ENCODE measurements around the gene LZTS2.

Gene LZTS2

GRCh38 chr10:101014966-101015581, 15.5 kb downstream of the LZTS2 start:
- peak; percentile 49 to 66 for DNase-seq

- DNase-seq, result no peak
These were observed 16.0 kb downstream of the LZTS2 start for GRCh38 chr10:101015582-101015973.

- no peak for DNase-seq
These were observed 17.2 kb downstream of the LZTS2 start for GRCh38 chr10:101016814-101017213.

DNA sequence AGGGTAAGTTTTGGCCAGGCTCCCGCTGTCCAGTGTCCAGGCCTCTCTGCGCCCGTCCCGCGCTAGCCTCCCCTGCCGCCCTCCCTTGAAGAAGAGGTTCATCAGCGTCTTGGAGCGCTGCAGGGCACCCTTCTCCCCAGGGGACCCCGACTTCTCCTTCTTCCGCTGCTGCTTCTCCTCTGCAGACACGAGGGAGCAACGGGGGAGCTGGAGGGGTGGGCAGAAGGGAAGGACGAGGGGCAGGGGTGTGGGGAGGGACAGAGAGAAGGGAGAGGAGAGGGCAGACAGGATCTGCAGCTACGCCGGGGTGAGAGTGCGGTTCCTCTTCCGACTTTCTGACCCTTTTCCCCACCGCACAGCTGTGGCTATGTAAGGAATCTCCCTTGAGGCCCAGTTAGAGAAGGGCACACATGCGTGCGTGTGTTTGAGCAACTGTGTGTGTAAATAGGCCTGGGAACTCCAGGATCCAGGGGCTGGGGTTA, 18.6 kb downstream of the LZTS2 start:
- no peak for DNase-seq

DNA sequence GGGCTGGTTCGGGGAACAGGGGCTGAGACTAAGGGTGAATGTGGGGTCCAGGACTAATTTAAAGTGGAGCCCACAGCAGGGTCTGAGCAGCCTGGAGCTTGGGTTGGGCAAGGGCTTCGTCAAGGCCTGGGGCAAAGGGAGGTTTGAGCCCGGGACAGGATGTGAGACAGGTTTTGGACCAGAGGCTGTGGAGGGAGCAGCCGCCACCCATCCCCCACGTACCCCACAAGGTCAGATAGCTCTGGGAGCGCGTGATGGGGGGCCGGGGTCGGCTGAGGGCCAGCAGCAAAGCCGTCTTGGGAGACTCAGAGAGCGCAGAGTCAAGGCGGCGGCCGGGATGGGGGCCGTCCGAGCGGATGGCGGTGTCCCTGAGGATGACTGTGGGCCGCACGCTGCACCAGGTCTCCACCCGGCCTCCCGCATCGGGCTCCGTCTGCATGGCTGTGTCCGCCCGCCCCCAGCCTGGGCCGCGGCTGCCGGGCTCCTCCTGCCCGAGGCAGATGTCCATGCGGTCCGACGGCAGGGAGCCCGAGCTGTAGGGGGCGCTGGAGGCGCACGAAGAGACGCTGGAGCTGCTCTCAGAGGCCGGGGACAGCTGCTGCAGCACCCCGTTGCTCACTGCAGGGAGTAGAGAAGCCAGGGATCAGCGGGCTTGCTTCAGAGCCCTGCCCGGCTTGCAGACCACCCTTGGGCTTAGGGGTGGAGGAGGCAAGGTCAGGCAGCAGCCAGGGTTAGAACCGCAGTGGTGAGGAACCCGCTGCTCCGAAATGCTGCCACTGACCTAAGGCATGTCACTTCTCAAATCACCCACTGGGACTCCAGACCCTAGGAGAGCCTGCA, 19.2 kb downstream of the LZTS2 start:
- DNase-seq, result peak; percentile 81 to 87

DNA sequence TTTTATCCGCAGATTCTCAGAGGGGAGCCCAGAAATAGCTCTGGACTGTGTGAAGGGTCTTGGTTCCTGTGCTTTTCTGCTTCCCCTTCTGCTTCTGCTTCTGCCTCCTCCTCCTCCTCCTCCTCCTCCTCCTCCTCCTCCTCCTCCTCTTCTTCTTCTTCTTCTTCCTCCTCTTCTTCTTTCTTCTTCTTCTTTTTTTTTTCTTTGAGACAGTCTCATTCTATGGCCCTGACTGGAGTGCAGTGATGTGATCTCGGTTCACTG, 19.8 kb downstream of the LZTS2 start:
- DNase-seq, result no peak

DNA sequence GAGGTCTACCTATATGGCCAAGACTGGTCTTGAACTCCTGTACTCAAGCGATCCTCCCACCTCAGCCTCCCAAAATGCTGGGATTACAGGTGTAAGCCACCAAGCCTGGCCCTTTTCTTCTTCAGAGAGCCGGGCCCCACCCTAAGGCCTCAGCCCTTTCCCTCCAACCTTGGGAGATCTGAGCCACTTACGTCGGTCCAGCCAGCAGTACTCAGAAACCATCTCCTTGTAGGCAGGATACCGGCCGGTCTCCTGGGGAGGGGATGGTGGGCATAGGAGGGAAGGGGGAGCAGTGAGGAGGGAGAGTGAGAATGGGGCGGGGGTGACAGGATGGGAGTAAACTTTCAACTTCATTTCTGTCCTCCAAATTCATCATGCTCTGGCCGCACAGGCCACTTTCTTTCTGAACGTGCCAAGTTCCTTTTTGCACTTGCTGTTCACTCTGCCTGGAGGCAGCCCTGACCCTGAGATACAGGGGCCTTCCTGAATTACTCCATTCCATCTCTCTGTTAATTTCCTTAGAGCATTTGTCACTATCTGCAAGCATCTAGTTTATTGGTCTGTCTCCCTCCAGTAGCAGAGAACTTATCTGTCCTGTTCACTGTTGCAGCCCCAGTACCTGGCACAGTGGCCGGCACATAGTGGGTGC, 20.9 kb downstream of the LZTS2 start:
- no peak for DNase-seq

GRCh38 chr10:101021239-101021638, 21.6 kb downstream of the LZTS2 start:
- no peak for DNase-seq

DNA sequence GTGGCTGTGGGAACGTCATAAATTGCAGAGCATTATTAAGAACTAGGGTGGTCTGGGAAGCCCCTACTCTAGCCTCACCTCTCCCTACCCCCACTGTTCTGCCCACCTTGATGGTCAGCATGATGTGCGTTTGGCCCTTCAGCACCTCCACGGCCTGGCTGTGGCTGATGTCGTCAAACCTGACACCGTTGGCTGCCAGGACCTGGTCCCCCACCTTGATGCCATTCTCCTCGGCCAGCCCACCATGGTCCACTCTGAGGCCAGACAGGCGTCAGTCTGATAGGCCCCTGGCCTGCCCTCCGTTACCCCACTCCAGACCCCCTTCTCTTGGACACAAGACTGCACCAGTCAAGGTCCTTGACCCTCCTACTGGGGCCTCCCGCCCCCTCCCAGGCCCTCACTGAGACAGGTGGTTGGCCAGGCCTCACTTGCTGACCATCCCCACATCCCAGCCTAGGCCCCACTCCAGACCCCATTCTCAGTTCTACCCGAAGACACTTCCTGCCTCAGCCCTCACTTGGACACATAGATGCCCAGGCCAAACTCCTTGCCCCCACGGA, 22.2 kb downstream of the LZTS2 start:
- DNase-seq, result no peak

DNA sequence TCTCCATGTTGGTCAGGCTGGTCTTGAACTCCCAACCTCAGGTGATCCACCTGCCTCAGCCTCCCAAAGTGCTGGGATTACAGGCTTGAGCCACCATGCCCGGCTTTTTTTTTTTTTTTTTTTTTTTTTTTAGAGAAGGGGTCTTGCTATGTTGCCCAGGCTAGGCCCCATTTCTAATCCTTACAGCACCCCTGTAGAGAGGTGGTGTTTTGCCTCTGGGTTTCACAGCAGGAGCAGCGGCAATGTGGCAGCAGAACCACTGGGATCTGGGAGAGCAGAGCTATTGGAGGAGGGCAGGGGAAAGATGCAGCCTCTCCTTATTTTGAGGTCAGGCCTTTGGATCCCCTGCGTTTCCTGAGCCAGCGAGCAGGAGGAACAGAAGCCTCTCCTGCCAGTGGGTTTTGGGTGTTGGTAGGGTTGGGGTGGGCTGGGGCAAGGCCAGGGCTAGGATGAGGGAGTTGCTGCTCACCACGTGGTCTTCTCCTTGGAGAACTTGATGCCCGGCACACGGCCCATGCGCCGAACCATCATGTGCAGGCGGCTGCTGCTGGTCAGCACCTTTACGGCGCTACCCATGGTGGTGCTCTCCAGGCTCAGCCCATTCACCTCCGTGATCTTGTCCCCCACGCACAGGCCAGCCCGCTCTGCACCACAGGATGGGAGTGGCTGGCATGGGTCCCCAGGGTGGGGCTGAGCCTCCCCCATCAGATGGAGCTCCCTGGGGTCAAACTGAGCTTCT, 23.5 kb downstream of the LZTS2 start:
- DNase-seq, result no peak

DNA sequence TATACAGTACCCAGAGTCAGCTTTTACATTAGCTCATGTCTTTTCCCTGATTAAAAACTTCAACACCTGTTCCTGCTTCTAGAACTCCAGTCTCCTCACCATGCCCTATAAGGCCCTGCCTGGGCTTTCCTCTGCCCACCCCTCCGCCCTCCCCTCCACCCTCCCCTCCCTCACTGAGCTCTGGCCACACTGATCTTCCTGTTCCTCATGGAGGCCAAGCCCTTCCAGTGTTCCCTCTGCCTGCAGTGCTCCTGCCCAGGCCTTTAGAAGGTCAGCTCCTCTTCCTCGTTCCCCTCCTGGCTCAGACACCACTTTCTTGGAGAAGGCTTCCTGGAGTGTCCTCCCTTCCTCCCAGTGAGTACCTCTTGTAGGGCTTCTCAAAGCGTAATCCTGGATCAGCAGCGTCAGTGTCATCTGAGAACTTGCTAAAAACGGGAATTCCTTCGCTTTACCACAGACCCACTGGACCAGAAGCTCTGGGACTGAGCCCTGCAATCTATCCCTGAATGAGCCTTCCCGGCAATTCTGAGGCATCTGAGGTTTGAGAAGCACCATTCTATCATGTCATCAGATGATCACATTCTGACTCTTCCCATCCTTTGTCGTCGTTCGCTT, 27.6 kb downstream of the LZTS2 start:
- DNase-seq, result no peak

DNA sequence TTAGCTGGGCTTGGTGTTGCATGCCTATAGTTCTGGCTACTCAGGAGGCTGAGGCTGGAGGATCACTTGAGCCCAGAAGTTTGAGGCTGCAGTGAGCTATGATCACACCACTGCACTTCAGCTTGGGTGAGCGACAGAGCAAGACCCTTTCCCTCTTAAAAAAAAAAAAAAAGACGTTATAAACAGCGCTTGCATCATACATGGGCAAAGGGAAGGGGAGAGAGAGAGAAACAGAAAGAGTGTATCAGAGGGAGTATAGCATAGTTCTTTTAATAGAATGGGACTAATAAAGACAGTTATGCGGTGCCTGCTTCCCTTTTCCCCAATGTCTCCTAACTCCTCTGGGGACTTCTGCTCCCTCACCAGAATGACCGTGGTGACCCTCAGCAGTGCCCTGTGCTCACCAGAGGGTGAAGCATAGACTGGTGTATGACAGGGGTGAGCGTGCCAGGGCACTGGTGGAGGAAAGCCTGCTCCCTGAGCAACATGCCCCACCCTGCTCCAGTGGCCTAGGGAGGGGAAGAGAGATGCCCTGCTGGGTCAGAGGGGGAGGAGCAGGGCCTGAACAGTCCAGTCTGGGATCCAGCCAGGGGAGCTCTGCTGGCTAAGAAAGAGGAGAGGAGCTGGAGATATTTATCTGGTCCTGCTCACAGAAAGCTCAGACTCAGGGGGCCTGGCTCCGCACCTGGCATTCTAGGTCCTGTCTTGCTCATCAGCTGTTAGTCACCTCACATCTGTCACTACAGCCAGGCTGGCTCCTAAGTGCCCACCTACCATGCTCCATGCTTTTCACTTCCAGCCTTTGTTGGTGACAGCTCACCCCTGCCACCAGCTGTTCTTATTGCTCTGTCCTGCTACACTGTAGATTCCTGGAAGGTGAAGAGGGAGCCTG, 29.1 kb downstream of the LZTS2 start:
- DNase-seq, result peak; percentile 60 to 77

DNA sequence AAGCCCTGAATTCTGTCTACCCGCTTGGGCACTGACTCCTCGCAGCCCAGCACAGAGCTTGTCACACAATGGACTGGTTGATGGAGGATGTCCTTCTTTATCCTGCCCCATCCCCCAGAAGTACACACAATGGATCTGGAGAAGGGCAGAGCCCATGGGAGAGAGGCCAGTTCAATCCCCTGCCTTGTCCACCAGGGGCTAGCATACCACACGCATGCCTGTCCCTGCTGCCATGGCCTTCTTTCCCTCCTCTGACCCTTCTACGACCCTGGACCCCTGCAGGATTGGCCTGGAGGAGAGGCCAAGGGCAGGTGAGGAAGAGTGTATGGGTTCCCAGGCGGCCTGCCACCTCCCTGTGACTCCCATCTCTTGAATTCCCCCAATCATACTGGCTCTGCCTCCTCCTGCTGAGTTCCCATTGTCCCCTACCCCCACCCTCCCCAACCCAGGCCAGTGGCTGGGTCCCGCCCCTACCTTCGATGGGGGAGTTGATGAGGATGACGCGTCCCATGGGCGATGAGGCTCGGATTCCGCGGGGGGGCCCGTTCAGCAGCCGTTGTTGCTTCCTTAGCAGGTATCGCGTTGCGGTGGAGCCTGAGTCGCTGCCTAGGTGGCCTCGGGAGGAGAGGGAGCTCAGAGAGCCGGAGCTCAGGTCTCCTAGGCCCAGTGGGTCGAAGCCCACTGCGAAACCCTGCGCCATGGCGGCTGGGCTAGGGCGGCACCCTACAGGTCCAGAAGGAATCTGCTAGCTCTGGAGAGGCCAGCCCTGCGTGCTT, 30.1 kb downstream of the LZTS2 start:
- no peak for DNase-seq

GRCh38 chr10:101030496-101031127, 31.0 kb downstream of the LZTS2 start:
- no peak for DNase-seq

DNA sequence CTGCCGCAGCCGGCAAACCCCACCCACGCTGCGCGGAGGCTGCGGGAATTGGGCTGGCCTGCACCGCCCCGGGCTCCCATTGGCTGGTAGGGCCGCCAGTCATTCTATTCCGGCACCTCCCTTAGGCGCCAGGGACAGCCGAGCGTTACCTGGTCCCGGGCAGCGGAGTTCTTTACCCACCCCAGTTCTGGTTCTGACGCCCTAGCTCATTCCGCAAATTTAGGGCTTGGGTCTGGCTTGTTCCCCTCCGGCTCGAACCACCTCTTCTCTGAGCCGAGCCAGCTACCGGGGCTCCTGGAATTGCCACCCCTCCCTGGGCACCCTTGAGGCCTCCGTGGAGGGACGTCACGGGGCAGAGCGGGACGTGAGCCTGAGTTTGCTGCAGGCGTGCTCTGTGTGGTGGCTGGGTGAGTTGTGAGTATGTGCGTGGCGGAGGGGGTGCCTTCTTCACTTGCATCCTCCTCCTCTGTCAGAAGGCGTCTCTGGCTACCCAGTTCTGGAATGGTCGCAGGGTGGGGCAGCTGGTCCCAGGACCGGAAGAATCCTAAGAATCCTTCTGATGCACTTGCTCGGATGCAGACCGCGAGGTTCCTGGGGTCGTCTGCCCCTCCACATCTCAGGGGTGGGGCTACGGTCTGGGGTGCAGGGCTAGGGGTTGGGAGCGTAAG, 31.7 kb downstream of the LZTS2 start, which contains the start of the genes PDZD7 and SFXN3:
PDZD7 (minus strand) TSS at position 2 of the 668 bp plus-strand sequence. CDS start 910 bp downstream, outside the sequence.
SFXN3 (plus strand) TSS at position 107 of the 668 bp plus-strand sequence. CDS start 3,461 bp downstream, outside the sequence.
- no peak for DNase-seq

- peak; percentile 48 to 67 for DNase-seq
These were observed 32.4 kb downstream of the LZTS2 start for GRCh38 chr10:101031796-101032636.

GRCh38 chr10:101032637-101033224, 33.1 kb downstream of the LZTS2 start:
- DNase-seq, result peak; percentile 87 to 93

- no peak for DNase-seq
These were observed 33.7 kb downstream of the LZTS2 start for GRCh38 chr10:101033276-101033675.
